Breast epithelium (tissue), 3 donors: ENCODE measurements around the gene TUSC2.

Source experiments
- POLR2A ChIP-seq: fragments of 450-650 bp; IDR thresholded peaks from one replicate; pipeline ENCODE4 v1.6.1; 2016; ENCODE audit warnings: antibody characterized with exemption, mild to moderate bottlenecking, moderate library complexity
- TF ChIP-seq, protein P1 (sequence below), 3 donors: fragments of 450-650 bp; IDR thresholded peaks; one replicate each; pipeline ENCODE4 v1.5.1; 2016 to 2017; ENCODE audit warnings: antibody characterized with exemption in 3 of 3, mild to moderate bottlenecking in 3 of 3, moderate library complexity in 3 of 3

GRCh38 chr3:50365842-50366220 is 37.8 kb upstream of the TUSC2 start:
- TF ChIP-seq POLR2A: no peak
- TF ChIP-seq, protein P1, sequence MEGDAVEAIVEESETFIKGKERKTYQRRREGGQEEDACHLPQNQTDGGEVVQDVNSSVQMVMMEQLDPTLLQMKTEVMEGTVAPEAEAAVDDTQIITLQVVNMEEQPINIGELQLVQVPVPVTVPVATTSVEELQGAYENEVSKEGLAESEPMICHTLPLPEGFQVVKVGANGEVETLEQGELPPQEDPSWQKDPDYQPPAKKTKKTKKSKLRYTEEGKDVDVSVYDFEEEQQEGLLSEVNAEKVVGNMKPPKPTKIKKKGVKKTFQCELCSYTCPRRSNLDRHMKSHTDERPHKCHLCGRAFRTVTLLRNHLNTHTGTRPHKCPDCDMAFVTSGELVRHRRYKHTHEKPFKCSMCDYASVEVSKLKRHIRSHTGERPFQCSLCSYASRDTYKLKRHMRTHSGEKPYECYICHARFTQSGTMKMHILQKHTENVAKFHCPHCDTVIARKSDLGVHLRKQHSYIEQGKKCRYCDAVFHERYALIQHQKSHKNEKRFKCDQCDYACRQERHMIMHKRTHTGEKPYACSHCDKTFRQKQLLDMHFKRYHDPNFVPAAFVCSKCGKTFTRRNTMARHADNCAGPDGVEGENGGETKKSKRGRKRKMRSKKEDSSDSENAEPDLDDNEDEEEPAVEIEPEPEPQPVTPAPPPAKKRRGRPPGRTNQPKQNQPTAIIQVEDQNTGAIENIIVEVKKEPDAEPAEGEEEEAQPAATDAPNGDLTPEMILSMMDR (IDR thresholded peaks at IDR 0.05): no peak
